Glutamatergic neuron (in vitro differentiated cells): ENCODE results near the gene SGCA. TPM values are rescaled to one million over a fixed set of nuclear protein-coding genes. Genes with fewer than 3 reads are reported as not detected.
A peak's percentile ranks its signal among the peaks of the same experiment; 100 is the strongest.

Experiments
- DNase-seq: peaks from one replicate; pipeline ENCODE4 v3.0.0; 2022
- H3K27ac Mint-ChIP-seq: one replicate; pipeline ENCODE4 v1.8.0; 2020; ENCODE audit warnings: mild to moderate bottlenecking, mixed read lengths, inconsistent platforms; ENCODE audit not compliant: unreplicated experiment
- H3K27me3 Mint-ChIP-seq: one replicate; pipeline ENCODE4 v1.8.0; 2020; ENCODE audit warnings: mild to moderate bottlenecking, moderate library complexity, mixed read lengths, inconsistent platforms; ENCODE audit not compliant: unreplicated experiment
- H3K36me3 Mint-ChIP-seq: one replicate; pipeline ENCODE4 v1.8.0; 2020; ENCODE audit warnings: mild to moderate bottlenecking, mixed read lengths, inconsistent platforms; ENCODE audit not compliant: unreplicated experiment
- H3K4me1 Mint-ChIP-seq: one replicate; pipeline ENCODE4 v1.8.0; 2020; ENCODE audit warnings: mild to moderate bottlenecking, low read depth, mixed read lengths, inconsistent platforms; ENCODE audit not compliant: unreplicated experiment
- H3K4me3 Mint-ChIP-seq: one replicate; pipeline ENCODE4 v1.8.0; 2020; ENCODE audit warnings: mild to moderate bottlenecking, mixed read lengths, inconsistent platforms; ENCODE audit not compliant: unreplicated experiment
- H3K9me3 Mint-ChIP-seq: one replicate; pipeline ENCODE4 v1.8.0; 2020; ENCODE audit warnings: mild to moderate bottlenecking, moderate library complexity, mixed read lengths, inconsistent platforms; ENCODE audit not compliant: unreplicated experiment
- CTCF ChIP-seq: fragments of 200-600 bp; sonication (generic); IDR thresholded peaks from one replicate; pipeline ENCODE4 v1.5.0; 2021; ENCODE audit not compliant: partially characterized antibody, unreplicated experiment
- total RNA-seq: library from RNA; stranded (reverse); fragmentation: NEBNext Ultra II Directional; extraction: Animal tissue kit (Norgen Biotek cat#: 25700); gene quantifications from one replicate; pipeline ENCODE4 v1.2.1, GENCODE V29; 2021; ENCODE audit not compliant: unreplicated experiment

Gene SGCA
- total RNA-seq, 1 donor from 2014 or later: 1.3 TPM

DNA sequence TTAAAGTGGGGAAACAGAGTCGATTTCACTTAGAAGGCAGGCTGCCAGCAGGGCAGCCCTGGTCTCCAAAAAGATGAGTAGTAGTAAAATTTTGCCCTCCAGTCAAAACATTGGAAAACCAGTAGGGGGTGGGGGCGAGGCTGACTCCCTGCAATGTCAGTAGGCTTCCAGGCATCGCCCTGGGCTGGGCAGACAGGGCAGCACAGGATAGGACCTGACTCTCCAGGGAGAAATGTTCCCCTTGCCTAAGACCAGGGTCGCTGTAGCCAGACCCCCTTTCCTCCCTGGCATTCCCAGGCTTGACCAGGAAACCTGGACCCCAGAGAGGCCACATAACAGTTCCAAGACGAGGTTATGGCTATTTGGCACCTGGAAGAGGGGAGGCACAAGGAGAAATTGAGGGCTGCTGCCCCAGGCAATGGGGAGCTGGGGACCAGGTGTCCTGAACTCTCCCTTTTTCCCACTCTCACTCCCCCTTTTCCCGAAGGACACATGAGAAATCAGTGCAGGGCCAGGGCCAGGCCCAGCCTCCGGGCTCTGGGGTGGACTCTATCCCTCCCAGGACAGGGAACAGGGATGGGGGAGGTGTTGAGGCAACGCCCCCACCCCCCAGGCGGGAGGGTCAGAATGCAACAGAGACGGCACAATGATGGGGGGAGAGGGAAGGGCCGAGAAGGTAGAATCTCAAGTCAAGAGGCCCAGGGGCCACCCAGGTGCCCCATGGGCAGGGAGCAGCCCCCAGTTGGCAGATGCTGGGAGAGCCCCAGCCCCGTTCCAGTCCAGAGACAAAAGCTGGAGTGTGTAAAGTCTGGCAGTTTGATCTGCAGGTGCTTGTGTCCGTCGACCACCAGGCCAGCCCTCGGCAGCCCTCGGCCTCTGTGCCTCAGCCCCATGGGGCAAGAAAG, 31.3 kb upstream of the SGCA start:
- H3K36me3 Mint-ChIP-seq: no peaks in the 10 kb centered on the region
- peaks cover 26% of the 10 kb centered on the region for H3K27me3 Mint-ChIP-seq
- no peak for DNase-seq
- peak overlapping the region; percentile 60 for H3K4me3 Mint-ChIP-seq
- peak overlapping the region; percentile 2 for H3K27ac Mint-ChIP-seq
- H3K9me3 Mint-ChIP-seq: peaks cover 11% of the 10 kb centered on the region
- H3K4me1 Mint-ChIP-seq: peaks cover 22% of the 10 kb centered on the region
- no peak for TF ChIP-seq CTCF

- Mint-ChIP-seq H3K4me3 (peak overlapping the region; percentile 69), H3K36me3 (no peaks in the 10 kb centered on the region), H3K9me3 (peaks cover 11% of the 10 kb centered on the region), H3K4me1 (peaks cover 30% of the 10 kb centered on the region), H3K27ac (no peak overlapping the region), H3K27me3 (peaks cover 29% of the 10 kb centered on the region)
- no peak for TF ChIP-seq CTCF
- DNase-seq: no peak
Measured at GRCh38 chr17:50135316-50136095, 30.3 kb upstream of the SGCA start.

GRCh38 chr17:50136096-50136687, 29.6 kb upstream of the SGCA start:
- Mint-ChIP-seq H3K4me1 (peaks cover 30% of the 10 kb centered on the region), H3K27ac (peak overlapping the region; percentile 38), H3K27me3 (peaks cover 23% of the 10 kb centered on the region), H3K9me3 (peaks cover 8% of the 10 kb centered on the region), H3K36me3 (no peaks in the 10 kb centered on the region), H3K4me3 (no peak overlapping the region)
- no peak for DNase-seq
- no peak for TF ChIP-seq CTCF

- H3K4me3 Mint-ChIP-seq: no peak overlapping the region
Measured at GRCh38 chr17:50137042-50137441, 28.8 kb upstream of the SGCA start.

More at GRCh38 chr17:50137042-50137441, 28.8 kb upstream of the SGCA start:
- H3K36me3 Mint-ChIP-seq: no peaks in the 10 kb centered on the region
- H3K27ac Mint-ChIP-seq: peak overlapping the region; percentile 64
- H3K9me3 Mint-ChIP-seq: peaks cover 4% of the 10 kb centered on the region
- DNase-seq: no peak
- peaks cover 25% of the 10 kb centered on the region for H3K4me1 Mint-ChIP-seq
- peaks cover 22% of the 10 kb centered on the region for H3K27me3 Mint-ChIP-seq
- no peak for TF ChIP-seq CTCF
